Neuronal stem cell (in vitro differentiated cells): Measurements from ENCODE around the gene GLYAT.
"Not testable (repeated sequence)": the region's sequence is repeated elsewhere in the genome, so short reads cannot be mapped to it uniquely, and the experiment has no call there.

Experiments
- DNase-seq: peaks from one replicate; pipeline ENCODE4 v3.0.0-alpha.2; 2013; ENCODE audit warnings: low spot score
- H2AFZ ChIP-seq: one replicate; pipeline ENCODE4 v1.6.1; 2013; ENCODE audit warnings: mild to moderate bottlenecking, low read length, inconsistent platforms
- H2AK5ac ChIP-seq: 2 replicates; pipeline ENCODE4 v1.6.1; 2013; ENCODE audit warnings: low read depth, mild to moderate bottlenecking, inconsistent platforms, low read length, moderate library complexity, mixed read lengths
- H2BK120ac ChIP-seq: 2 replicates; pipeline ENCODE4 v1.6.1; 2013; ENCODE audit warnings: low read depth, mild to moderate bottlenecking, inconsistent platforms, low read length, moderate library complexity, mixed read lengths
- H2BK12ac ChIP-seq: one replicate; pipeline ENCODE4 v1.6.1; 2013; ENCODE audit warnings: low read length, inconsistent platforms
- H2BK15ac ChIP-seq: 2 replicates; pipeline ENCODE4 v1.6.1; 2013; ENCODE audit warnings: mild to moderate bottlenecking, low read length, inconsistent platforms, mixed read lengths
- H2BK5ac ChIP-seq: one replicate; pipeline ENCODE4 v1.6.1; 2013; ENCODE audit warnings: inconsistent platforms, mild to moderate bottlenecking, low read length, moderate library complexity
- H3K14ac ChIP-seq: one replicate; pipeline ENCODE4 v1.6.1; 2013; ENCODE audit warnings: low read length, inconsistent platforms
- H3K18ac ChIP-seq: 2 replicates; pipeline ENCODE4 v1.6.1; 2013; ENCODE audit warnings: low read length, inconsistent platforms
- H3K23ac ChIP-seq: 2 replicates; pipeline ENCODE4 v1.6.1; 2013; ENCODE audit warnings: low read depth, mild to moderate bottlenecking, mixed read lengths, low read length, inconsistent platforms; ENCODE audit not compliant: poor library complexity
- H3K27ac ChIP-seq: replicated peaks from 3 replicates; pipeline ENCODE4 v1.5.1; 2013; ENCODE audit warnings: low read length, inconsistent platforms
- H3K27me3 ChIP-seq, 3 experiments: 2 replicates each; pipeline ENCODE4 v1.6.1; 2013; ENCODE audit warnings: low read length in 3 of 3, mild to moderate bottlenecking in 2 of 3, inconsistent platforms in 1 of 3, low read depth in 1 of 3, mixed read lengths in 1 of 3, moderate library complexity in 1 of 3; ENCODE audit not compliant: control insufficient read depth in 3 of 3, insufficient read depth in 3 of 3
- H3K36me3 ChIP-seq, 2 donors: replicated peaks in 1 of 2; 2 replicates each; pipeline ENCODE4 v1.6.1; 2013; ENCODE audit warnings: low read length in 2 of 2; ENCODE audit not compliant: control insufficient read depth in 2 of 2, insufficient read depth in 2 of 2
- H3K4ac ChIP-seq: 2 replicates; pipeline ENCODE4 v1.6.1; 2013; ENCODE audit warnings: inconsistent platforms, mild to moderate bottlenecking, low read length, moderate library complexity
- H3K4me1 ChIP-seq, 2 donors: 1 replicate in 1 of 2; 2 replicates in 1 of 2; pipeline ENCODE4 v1.6.1; 2013; ENCODE audit warnings: low read length in 2 of 2, low read depth in 1 of 2; ENCODE audit not compliant: control insufficient read depth in 2 of 2, insufficient read depth in 1 of 2
- H3K4me2 ChIP-seq: one replicate; pipeline ENCODE4 v1.6.1; 2013; ENCODE audit warnings: mild to moderate bottlenecking, low read length, inconsistent platforms; ENCODE audit not compliant: insufficient read depth, poor library complexity, severe bottlenecking
- H3K4me3 ChIP-seq, 2 donors: 2 replicates each; pipeline ENCODE4 v1.5.1; 2013; ENCODE audit warnings: low read length in 2 of 2, mild to moderate bottlenecking in 2 of 2, inconsistent platforms in 1 of 2, moderate library complexity in 1 of 2
- H3K79me1 ChIP-seq: one replicate; pipeline ENCODE4 v1.6.1; 2013; ENCODE audit warnings: low read depth, mild to moderate bottlenecking, inconsistent platforms, low read length, moderate library complexity
- H3K9ac ChIP-seq: one replicate; pipeline ENCODE4 v1.6.1; 2013; ENCODE audit warnings: mild to moderate bottlenecking, low read depth, low read length, inconsistent platforms; ENCODE audit not compliant: poor library complexity
- H3K9me3 ChIP-seq, 2 donors: replicated peaks in 1 of 2; 2 replicates each; pipeline versions ENCODE3 to v1.6.1; 2013; ENCODE audit warnings: low read length in 2 of 2, mild to moderate bottlenecking in 2 of 2, inconsistent platforms in 1 of 2, low read depth in 1 of 2, mixed read lengths in 1 of 2, moderate library complexity in 1 of 2; ENCODE audit not compliant: control insufficient read depth in 2 of 2, insufficient read depth in 1 of 2
- H4K8ac ChIP-seq: one replicate; pipeline ENCODE4 v1.6.1; 2013; ENCODE audit warnings: low read depth, mild to moderate bottlenecking, inconsistent platforms, low read length, moderate library complexity
- H4K91ac ChIP-seq: one replicate; pipeline ENCODE4 v1.6.1; 2013; ENCODE audit warnings: low read length, low read depth, mild to moderate bottlenecking, inconsistent platforms; ENCODE audit not compliant: poor library complexity
- WGBS, 2 donors: extraction: QIAGEN DNeasy Blood & Tissue Kit; methylation state at CpG; one replicate each; pipeline ENCODE4 v1.1.7; 2013; ENCODE audit warnings: missing lambda C conversion rate in 2 of 2, mixed read lengths in 1 of 2; ENCODE audit not compliant: insufficient read length in 2 of 2, insufficient replicate concordance in 1 of 2; ENCODE audit errors: extremely low coverage in 2 of 2; 5-methylcytosine and 5-hydroxymethylcytosine counted together

GLYAT gene

DNA sequence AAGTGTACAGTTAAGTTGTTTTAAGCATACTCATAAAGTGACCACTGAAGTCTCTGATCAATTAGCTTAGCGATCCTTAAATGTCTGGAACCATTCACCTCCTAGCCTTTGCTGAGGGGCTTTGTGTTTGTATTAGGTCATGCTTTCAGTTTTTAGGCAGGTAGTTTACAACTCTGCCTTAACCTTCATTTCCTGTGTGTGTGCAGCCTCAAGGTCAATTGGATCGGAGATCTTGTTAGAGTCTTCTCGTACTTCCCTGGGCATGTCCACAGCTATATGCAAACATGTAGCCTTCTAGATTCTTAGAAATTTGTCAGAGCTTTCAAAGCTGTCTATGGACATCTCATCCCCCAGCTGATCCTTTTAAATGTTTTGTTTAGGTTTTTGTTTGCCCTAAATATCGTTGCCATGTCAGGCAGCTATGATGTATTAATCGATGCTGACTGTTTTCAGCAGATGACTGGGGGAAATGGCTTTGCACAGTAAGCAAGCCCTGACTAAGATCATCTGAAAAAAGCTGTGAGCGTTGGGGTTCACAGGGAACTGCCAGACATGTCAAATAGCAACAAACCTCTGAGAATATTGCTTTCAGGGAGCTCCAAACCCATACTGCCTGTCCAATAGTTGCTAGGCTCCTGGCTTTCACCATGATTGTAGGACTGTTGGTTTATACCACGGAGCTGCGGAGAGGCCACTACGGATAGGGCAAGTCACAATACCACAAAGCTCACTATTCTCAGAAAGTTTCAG is 45.6 kb downstream of the GLYAT start:
- Histone ChIP-seq H2BK12ac (no peak overlapping the region), H2BK15ac (no peak overlapping the region), H3K36me3 (no peaks in the 10 kb centered on the region), H3K9me3 (no peaks in the 10 kb centered on the region), H3K4ac (no peak overlapping the region), H2AFZ (no peak overlapping the region), H3K4me1 (no peaks in the 10 kb centered on the region), H3K27ac (no peak overlapping the region), H3K4me3 (no peak overlapping the region), H3K23ac (no peak overlapping the region), H3K18ac (no peak overlapping the region), H4K8ac (no peak overlapping the region), H2BK120ac (no peak overlapping the region), H3K79me1 (no peaks in the 10 kb centered on the region), H3K27me3 (no peaks in the 10 kb centered on the region), H3K9ac (no peak overlapping the region), H3K14ac (no peak overlapping the region), H4K91ac (no peak overlapping the region), H3K4me2 (no peak overlapping the region), H2BK5ac (no peak overlapping the region), H2AK5ac (no peak overlapping the region)
- no CpG with 5 or more reads among the region's 9 CpGs for WGBS, 2 donors
- no peak for DNase-seq

DNA sequence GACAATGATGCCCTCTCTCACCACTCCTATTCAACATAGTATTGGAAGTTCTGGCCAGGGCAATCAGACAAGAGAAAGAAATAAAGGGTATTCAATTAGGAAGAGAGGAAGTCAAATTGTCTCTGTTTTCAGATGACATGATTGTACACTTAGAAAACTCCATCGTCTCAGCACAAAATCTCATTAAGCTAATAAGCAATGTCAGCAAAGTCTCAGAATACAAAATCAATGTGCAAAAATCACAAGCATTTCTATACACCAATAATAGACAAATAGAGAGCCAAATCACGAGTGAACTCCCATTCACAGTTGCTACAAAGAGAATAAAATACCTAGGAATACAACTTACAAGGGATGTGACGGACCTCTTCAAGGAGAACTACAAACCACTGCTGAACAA is 49.1 kb downstream of the GLYAT start:
- not testable (repeated sequence) for H3K27ac ChIP-seq, H3K36me3 ChIP-seq, H2AK5ac ChIP-seq, H2BK120ac ChIP-seq, H2BK12ac ChIP-seq, H3K4me2 ChIP-seq, H4K8ac ChIP-seq, H2BK5ac ChIP-seq, H3K4me1 ChIP-seq, H3K9ac ChIP-seq, H3K23ac ChIP-seq, H2AFZ ChIP-seq, H3K14ac ChIP-seq, H2BK15ac ChIP-seq, H3K9me3 ChIP-seq, H4K91ac ChIP-seq, H3K79me1 ChIP-seq, H3K4ac ChIP-seq, DNase-seq, H3K27me3 ChIP-seq, H3K4me3 ChIP-seq, H3K18ac ChIP-seq
- no CpG with 5 or more reads among the region's 3 CpGs for WGBS, 2 donors

DNA sequence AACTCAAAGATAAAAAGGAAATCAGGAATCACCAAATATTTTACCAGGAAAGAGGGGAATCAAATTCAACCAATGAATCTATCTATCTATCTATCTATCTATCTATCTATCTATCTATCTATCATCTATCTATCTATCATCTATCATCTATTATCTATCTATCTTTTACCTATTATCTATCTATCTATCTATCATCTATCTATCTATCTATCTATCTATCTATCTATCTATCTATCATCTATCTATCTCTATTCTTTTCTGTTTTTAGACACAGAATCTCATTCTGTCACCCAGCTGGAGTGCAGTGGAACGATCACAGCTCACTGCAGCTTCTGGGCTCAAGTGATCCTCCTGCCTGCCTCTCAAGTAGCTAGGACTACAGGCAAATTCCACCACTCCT is 54.2 kb downstream of the GLYAT start:
- not testable (repeated sequence) for H2BK12ac ChIP-seq, H2BK15ac ChIP-seq, H2BK5ac ChIP-seq, H3K9me3 ChIP-seq, H2AFZ ChIP-seq, H3K14ac ChIP-seq, H3K36me3 ChIP-seq, H4K8ac ChIP-seq, H3K27me3 ChIP-seq, H3K4me1 ChIP-seq, H4K91ac ChIP-seq, H3K18ac ChIP-seq, H3K79me1 ChIP-seq, H3K4me2 ChIP-seq, H2AK5ac ChIP-seq, H3K23ac ChIP-seq, H3K27ac ChIP-seq, DNase-seq, H3K4ac ChIP-seq, H3K9ac ChIP-seq, H3K4me3 ChIP-seq, H2BK120ac ChIP-seq
- WGBS, 2 donors, result no CpG with 5 or more reads among the region's 1 CpG

DNA sequence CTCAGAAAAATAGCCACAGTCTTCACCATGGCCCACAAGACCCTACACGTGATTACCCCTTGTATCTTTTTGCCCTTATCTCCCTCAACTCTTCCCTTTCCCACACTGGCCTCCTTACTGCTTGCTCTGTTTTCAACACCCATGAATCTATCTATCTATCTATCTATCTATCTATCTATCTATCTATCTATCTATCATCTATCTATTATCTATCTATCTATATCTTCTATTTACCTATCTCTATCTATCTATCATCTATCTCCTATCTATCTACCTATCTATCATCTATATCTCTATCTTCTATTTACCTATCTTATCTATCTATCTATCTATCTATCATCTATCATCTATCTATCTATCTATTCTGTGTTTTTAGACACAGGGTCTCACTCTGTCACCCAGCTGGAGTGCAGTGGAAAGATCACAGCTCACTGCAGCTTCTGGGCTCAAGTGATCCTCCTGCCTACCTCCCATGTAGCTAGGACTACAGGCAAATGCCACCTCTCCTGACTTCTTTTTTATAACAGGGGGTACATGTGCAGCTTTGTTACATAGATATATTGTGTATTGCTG is 55.1 kb downstream of the GLYAT start:
- no peak overlapping the region for H3K4ac ChIP-seq
- no peak overlapping the region for H3K27ac ChIP-seq
- no peak overlapping the region for H3K23ac ChIP-seq
- no peaks in the 10 kb centered on the region for H3K9me3 ChIP-seq
- peaks cover 0 to 3% (median 0%) of the 10 kb centered on the region in 3 experiments for H3K27me3 ChIP-seq
- no peak overlapping the region for H4K8ac ChIP-seq
- no peak overlapping the region for H2BK15ac ChIP-seq
- H2AK5ac ChIP-seq, result no peak overlapping the region
- DNase-seq, result no peak
- no peak overlapping the region for H3K4me3 ChIP-seq
- H3K14ac ChIP-seq, result no peak overlapping the region
- no CpG with 5 or more reads among the region's 1 CpG for WGBS, 2 donors
- no peak overlapping the region for H4K91ac ChIP-seq
- no peaks in the 10 kb centered on the region for H3K4me1 ChIP-seq
- H3K18ac ChIP-seq, result no peak overlapping the region
- H2AFZ ChIP-seq, result no peak overlapping the region
- no peak overlapping the region for H2BK5ac ChIP-seq
- no peak overlapping the region for H2BK12ac ChIP-seq
- no peaks in the 10 kb centered on the region for H3K79me1 ChIP-seq
- H3K9ac ChIP-seq, result no peak overlapping the region
- no peaks in the 10 kb centered on the region for H3K36me3 ChIP-seq
- no peak overlapping the region for H3K4me2 ChIP-seq
- H2BK120ac ChIP-seq, result no peak overlapping the region
